KOPT-K1 (cell line): Measurements from ENCODE around the gene NELFB.

Experiments
- H3K27ac ChIP-seq: fragments of 200-600 bp; sonication (generic); 2 replicates; pipeline ENCODE4 v1.5.1; 2016; ENCODE audit warnings: antibody characterized with exemption, mild to moderate bottlenecking, low read depth, low read length; ENCODE audit not compliant: poor library complexity, severe bottlenecking
- H3K36me3 ChIP-seq: fragments of 200-600 bp; sonication (generic); 2 replicates; pipeline ENCODE4 v1.5.1; 2017; ENCODE audit warnings: antibody characterized with exemption, mild to moderate bottlenecking, low read length, moderate library complexity; ENCODE audit not compliant: insufficient read depth
- H3K9me3 ChIP-seq: fragments of 200-600 bp; sonication (generic); 2 replicates; pipeline ENCODE4 v1.5.1; 2017; ENCODE audit warnings: antibody characterized with exemption, low read length, mild to moderate bottlenecking; ENCODE audit not compliant: insufficient read depth, poor library complexity, severe bottlenecking

The NELFB gene

GRCh38 chr9:137264067-137264466, 8.9 kb downstream of the NELFB start:
- Histone ChIP-seq H3K9me3 (no peaks in the 10 kb centered on the region), H3K27ac (no peak overlapping the region), H3K36me3 (peaks cover 55% of the 10 kb centered on the region)

- Histone ChIP-seq H3K36me3 (peaks cover 60% of the 10 kb centered on the region), H3K9me3 (no peaks in the 10 kb centered on the region), H3K27ac (no peak overlapping the region)
These were observed 10.5 kb downstream of the NELFB start for GRCh38 chr9:137265496-137266161.

- H3K27ac ChIP-seq = no peak overlapping the region
- peaks cover 60% of the 10 kb centered on the region for H3K36me3 ChIP-seq
- no peaks in the 10 kb centered on the region for H3K9me3 ChIP-seq
These were observed 11.0 kb downstream of the NELFB start for GRCh38 chr9:137266162-137266527.

GRCh38 chr9:137266585-137267453, 11.7 kb downstream of the NELFB start:
- peaks cover 60% of the 10 kb centered on the region for H3K36me3 ChIP-seq
- H3K27ac ChIP-seq = no peak overlapping the region
- no peaks in the 10 kb centered on the region for H3K9me3 ChIP-seq

GRCh38 chr9:137267933-137268355, 12.8 kb downstream of the NELFB start:
- Histone ChIP-seq H3K9me3 (no peaks in the 10 kb centered on the region), H3K36me3 (peaks cover 70% of the 10 kb centered on the region), H3K27ac (no peak overlapping the region)

- Histone ChIP-seq H3K27ac (no peak overlapping the region), H3K9me3 (no peaks in the 10 kb centered on the region), H3K36me3 (peaks cover 71% of the 10 kb centered on the region)
These were observed 13.5 kb downstream of the NELFB start for GRCh38 chr9:137268538-137269201.

GRCh38 chr9:137269231-137269772, 14.2 kb downstream of the NELFB start:
- H3K27ac ChIP-seq = no peak overlapping the region
- H3K36me3 ChIP-seq = peaks cover 69% of the 10 kb centered on the region

GRCh38 chr9:137270929-137271695, 16.0 kb downstream of the NELFB start:
- Histone ChIP-seq H3K36me3 (peaks cover 57% of the 10 kb centered on the region), H3K9me3 (no peaks in the 10 kb centered on the region), H3K27ac (no peak overlapping the region)

More at GRCh38 chr9:137269231-137269772, 14.2 kb downstream of the NELFB start:
- H3K9me3 ChIP-seq = no peaks in the 10 kb centered on the region

GRCh38 chr9:137271696-137272076, 16.6 kb downstream of the NELFB start:
- Histone ChIP-seq H3K36me3 (peaks cover 51% of the 10 kb centered on the region), H3K27ac (no peak overlapping the region), H3K9me3 (no peaks in the 10 kb centered on the region)

- Histone ChIP-seq H3K27ac (no peak overlapping the region), H3K9me3 (no peaks in the 10 kb centered on the region), H3K36me3 (peaks cover 44% of the 10 kb centered on the region)
These were observed 17.3 kb downstream of the NELFB start for GRCh38 chr9:137272241-137273094.

GRCh38 chr9:137273095-137273490, 18.0 kb downstream of the NELFB start:
- Histone ChIP-seq H3K9me3 (no peaks in the 10 kb centered on the region), H3K36me3 (peaks cover 38% of the 10 kb centered on the region), H3K27ac (no peak overlapping the region)

- Histone ChIP-seq H3K27ac (no peak overlapping the region), H3K36me3 (peaks cover 32% of the 10 kb centered on the region), H3K9me3 (no peaks in the 10 kb centered on the region)
These were observed 18.6 kb downstream of the NELFB start for GRCh38 chr9:137273611-137274320.

- Histone ChIP-seq H3K9me3 (no peaks in the 10 kb centered on the region), H3K36me3 (peaks cover 20% of the 10 kb centered on the region), H3K27ac (no peak overlapping the region)
These were observed 20.1 kb downstream of the NELFB start for GRCh38 chr9:137275203-137275587.
